ES-I3 (cell line): Measurements from ENCODE around the gene TPPP3.

ENCODE experiments used
- H3K36me3 ChIP-seq: 2 replicates; pipeline ENCODE4 v1.6.1; 2013; ENCODE audit warnings: mild to moderate bottlenecking, low read length, control low read depth, moderate library complexity; ENCODE audit not compliant: insufficient read depth
- H3K4me1 ChIP-seq: 2 replicates; pipeline ENCODE4 v1.6.1; 2013; ENCODE audit warnings: mild to moderate bottlenecking, control low read depth, low read length; ENCODE audit not compliant: insufficient read depth
- H3K9ac ChIP-seq: 2 replicates; pipeline ENCODE4 v1.6.1; 2013; ENCODE audit warnings: low read depth, mild to moderate bottlenecking, low read length, moderate library complexity
- H3K9me3 ChIP-seq: 2 replicates; pipeline ENCODE4 v1.6.1; 2013; ENCODE audit warnings: mild to moderate bottlenecking, low read length, moderate library complexity; ENCODE audit not compliant: control insufficient read depth, insufficient read depth

TPPP3 gene

GRCh38 chr16:67393111-67393787 is at the start of gene TPPP3:
TSS of gene TPPP3 (minus strand) at chr16:67393498. CDS start at chr16:67391111, 2,387 bp downstream.
- peaks cover 13% of the 10 kb centered on the region; the same call in 1 of the 2 replicates for H3K4me1 ChIP-seq
- no peaks in the 10 kb centered on the region for H3K36me3 ChIP-seq
- no peaks in the 10 kb centered on the region for H3K9me3 ChIP-seq
- peak within 1 kb of the TSS; percentile 42 for H3K9ac ChIP-seq

GRCh38 chr16:67442581-67443255 is 49.4 kb upstream of the TPPP3 start:
- H3K9me3 ChIP-seq: no peaks in the 10 kb centered on the region
- no peaks in the 10 kb centered on the region for H3K36me3 ChIP-seq
- peaks cover 7% of the 10 kb centered on the region; the same call in 1 of the 2 replicates for H3K4me1 ChIP-seq
- no peak overlapping the region for H3K9ac ChIP-seq

GRCh38 chr16:67441907-67442306 is 48.6 kb upstream of the TPPP3 start:
- Histone ChIP-seq H3K4me1 (peaks cover 7% of the 10 kb centered on the region; the same call in 1 of the 2 replicates), H3K36me3 (no peaks in the 10 kb centered on the region), H3K9ac (no peak overlapping the region), H3K9me3 (no peaks in the 10 kb centered on the region)

- Histone ChIP-seq H3K9me3 (no peaks in the 10 kb centered on the region), H3K36me3 (no peaks in the 10 kb centered on the region), H3K9ac (no peak overlapping the region), H3K4me1 (peaks cover 7% of the 10 kb centered on the region; the same call in 1 of the 2 replicates)
Measured at GRCh38 chr16:67441271-67441753, 48.0 kb upstream of the TPPP3 start.

GRCh38 chr16:67438824-67439393 is 45.6 kb upstream of the TPPP3 start:
- no peaks in the 10 kb centered on the region for H3K4me1 ChIP-seq
- H3K36me3 ChIP-seq: no peaks in the 10 kb centered on the region
- H3K9me3 ChIP-seq: no peaks in the 10 kb centered on the region
- H3K9ac ChIP-seq: no peak overlapping the region

GRCh38 chr16:67438098-67438791 is 44.9 kb upstream of the TPPP3 start:
- H3K9me3 ChIP-seq: no peaks in the 10 kb centered on the region
- no peak overlapping the region for H3K9ac ChIP-seq
- H3K36me3 ChIP-seq: no peaks in the 10 kb centered on the region
- no peaks in the 10 kb centered on the region for H3K4me1 ChIP-seq

- Histone ChIP-seq H3K9me3 (no peaks in the 10 kb centered on the region), H3K4me1 (peaks cover 4% of the 10 kb centered on the region; the same call in 1 of the 2 replicates), H3K36me3 (no peaks in the 10 kb centered on the region), H3K9ac (no peak overlapping the region)
Measured at GRCh38 chr16:67437513-67437912, 44.2 kb upstream of the TPPP3 start.

- H3K9ac ChIP-seq: no peak overlapping the region
- peaks cover 7% of the 10 kb centered on the region; the same call in 1 of the 2 replicates for H3K4me1 ChIP-seq
- no peaks in the 10 kb centered on the region for H3K9me3 ChIP-seq
- H3K36me3 ChIP-seq: no peaks in the 10 kb centered on the region
Measured at GRCh38 chr16:67436640-67437193, 43.4 kb upstream of the TPPP3 start.

GRCh38 chr16:67435758-67436164 is 42.5 kb upstream of the TPPP3 start:
- Histone ChIP-seq H3K9ac (no peak overlapping the region), H3K9me3 (no peaks in the 10 kb centered on the region), H3K4me1 (peaks cover 7% of the 10 kb centered on the region; the same call in 1 of the 2 replicates), H3K36me3 (no peaks in the 10 kb centered on the region)

GRCh38 chr16:67433131-67433719 is 39.9 kb upstream of the TPPP3 start:
- Histone ChIP-seq H3K4me1 (peaks cover 13% of the 10 kb centered on the region; the same call in 1 of the 2 replicates), H3K9ac (no peak overlapping the region), H3K9me3 (no peaks in the 10 kb centered on the region), H3K36me3 (no peaks in the 10 kb centered on the region)

- Histone ChIP-seq H3K9me3 (no peaks in the 10 kb centered on the region), H3K36me3 (no peaks in the 10 kb centered on the region), H3K9ac (peak overlapping the region; percentile 35; the same call in 1 of the 2 replicates), H3K4me1 (peaks cover 17% of the 10 kb centered on the region; the same call in 1 of the 2 replicates)
Measured at GRCh38 chr16:67432506-67432890, 39.2 kb upstream of the TPPP3 start.

GRCh38 chr16:67431775-67432505 is 38.6 kb upstream of the TPPP3 start:
- H3K9ac ChIP-seq: peak overlapping the region; percentile 76

More at GRCh38 chr16:67431775-67432505, 38.6 kb upstream of the TPPP3 start:
- no peaks in the 10 kb centered on the region for H3K36me3 ChIP-seq
- H3K9me3 ChIP-seq: no peaks in the 10 kb centered on the region
- peaks cover 17% of the 10 kb centered on the region; the same call in 1 of the 2 replicates for H3K4me1 ChIP-seq
